GM10248 (cell line): ENCODE measurements around the gene RBM20.
"Not testable (repeated sequence)": the region's sequence is repeated elsewhere in the genome, so short reads cannot be mapped to it uniquely, and the experiment has no call there.

Experiments
- CTCF ChIA-PET: fragments of 300-600 bp; sonication (Branson Sonifier 250); formaldehyde crosslinking; extraction: SDS; loops from one replicate; lab custom pipeline; 2021; ENCODE audit warnings: antibody characterized with exemption; lab: Yijun Ruan, JAX
- POLR2A ChIA-PET: fragments of 350-650 bp; sonication (Branson Sonifier 250); formaldehyde crosslinking; extraction: SDS; loops from one replicate; lab custom pipeline; 2020; ENCODE audit warnings: antibody characterized with exemption; lab: Yijun Ruan, JAX
- DNase-seq: peaks from one replicate; pipeline ENCODE4 v3.0.0; 2012; ENCODE audit errors: extremely low spot score
- TF ChIP-seq, protein P1 (sequence below): IDR thresholded peaks from 2 replicates; pipeline ENCODE4 v1.5.1; 2012; ENCODE audit warnings: mild to moderate bottlenecking, low read depth; ENCODE audit errors: extremely low read depth, missing control alignments, control extremely low read depth

Gene RBM20

DNA sequence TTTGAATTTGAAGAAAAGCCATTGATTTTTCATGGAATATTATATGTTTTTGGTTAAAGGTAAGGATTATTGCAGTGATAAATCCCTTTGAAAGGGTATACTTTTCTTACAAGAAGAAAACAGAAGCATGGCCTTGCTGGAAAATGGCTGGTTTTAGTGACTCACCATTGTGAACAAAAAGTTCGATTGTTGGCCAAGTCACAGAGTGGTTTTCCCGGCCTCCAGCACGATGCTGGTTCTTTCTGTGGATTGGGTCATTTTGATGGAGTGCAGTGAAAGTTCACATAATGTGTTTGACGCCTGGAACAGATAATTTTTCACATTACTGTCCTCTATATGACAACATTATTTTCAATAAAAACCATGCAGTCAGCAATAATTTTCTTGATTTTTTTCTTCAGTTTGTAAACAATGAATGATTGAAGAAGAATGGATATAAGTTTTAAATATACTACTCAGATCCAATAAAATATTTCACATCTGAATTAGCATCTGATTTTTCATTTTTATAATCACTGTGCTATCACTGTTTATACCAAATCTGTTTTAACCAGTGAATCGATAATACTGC lies 60.9 kb downstream of the RBM20 start:
- ChIA-PET CTCF (interaction anchor here (4.5 kb wide), 1 partner anchor 32 kb away, joined by 31 read pairs; no protein-coding TSS in a partner anchor), POLR2A (no interaction called here)
- no peak for DNase-seq
- TF ChIP-seq, protein P1, sequence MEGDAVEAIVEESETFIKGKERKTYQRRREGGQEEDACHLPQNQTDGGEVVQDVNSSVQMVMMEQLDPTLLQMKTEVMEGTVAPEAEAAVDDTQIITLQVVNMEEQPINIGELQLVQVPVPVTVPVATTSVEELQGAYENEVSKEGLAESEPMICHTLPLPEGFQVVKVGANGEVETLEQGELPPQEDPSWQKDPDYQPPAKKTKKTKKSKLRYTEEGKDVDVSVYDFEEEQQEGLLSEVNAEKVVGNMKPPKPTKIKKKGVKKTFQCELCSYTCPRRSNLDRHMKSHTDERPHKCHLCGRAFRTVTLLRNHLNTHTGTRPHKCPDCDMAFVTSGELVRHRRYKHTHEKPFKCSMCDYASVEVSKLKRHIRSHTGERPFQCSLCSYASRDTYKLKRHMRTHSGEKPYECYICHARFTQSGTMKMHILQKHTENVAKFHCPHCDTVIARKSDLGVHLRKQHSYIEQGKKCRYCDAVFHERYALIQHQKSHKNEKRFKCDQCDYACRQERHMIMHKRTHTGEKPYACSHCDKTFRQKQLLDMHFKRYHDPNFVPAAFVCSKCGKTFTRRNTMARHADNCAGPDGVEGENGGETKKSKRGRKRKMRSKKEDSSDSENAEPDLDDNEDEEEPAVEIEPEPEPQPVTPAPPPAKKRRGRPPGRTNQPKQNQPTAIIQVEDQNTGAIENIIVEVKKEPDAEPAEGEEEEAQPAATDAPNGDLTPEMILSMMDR, result no peak

DNA sequence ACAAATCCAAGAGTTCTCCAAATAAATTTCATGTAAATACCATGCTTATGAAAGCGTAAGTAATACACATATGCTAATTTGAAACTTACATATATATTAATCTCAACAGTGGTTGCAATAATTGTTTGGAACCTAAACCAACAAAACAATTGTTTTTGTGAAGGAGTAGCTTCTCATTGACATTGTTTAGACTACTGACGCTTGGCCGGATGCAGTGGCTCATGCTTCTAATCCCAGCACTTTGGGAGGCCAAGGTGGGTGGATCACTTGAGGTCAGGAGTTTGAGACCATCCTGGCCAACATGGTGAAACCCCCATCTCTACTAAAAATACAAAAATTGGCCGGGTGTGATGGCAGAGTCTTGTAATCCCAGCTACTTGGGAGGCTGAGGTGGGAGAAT lies 61.5 kb downstream of the RBM20 start:
- POLR2A ChIA-PET, DNase-seq: not testable (repeated sequence)
- CTCF ChIA-PET, result interaction anchor here (0.8 to 4.5 kb wide), 2 partner anchors 10 to 33 kb away, joined by 3 to 31 read pairs; no protein-coding TSS in a partner anchor

DNA sequence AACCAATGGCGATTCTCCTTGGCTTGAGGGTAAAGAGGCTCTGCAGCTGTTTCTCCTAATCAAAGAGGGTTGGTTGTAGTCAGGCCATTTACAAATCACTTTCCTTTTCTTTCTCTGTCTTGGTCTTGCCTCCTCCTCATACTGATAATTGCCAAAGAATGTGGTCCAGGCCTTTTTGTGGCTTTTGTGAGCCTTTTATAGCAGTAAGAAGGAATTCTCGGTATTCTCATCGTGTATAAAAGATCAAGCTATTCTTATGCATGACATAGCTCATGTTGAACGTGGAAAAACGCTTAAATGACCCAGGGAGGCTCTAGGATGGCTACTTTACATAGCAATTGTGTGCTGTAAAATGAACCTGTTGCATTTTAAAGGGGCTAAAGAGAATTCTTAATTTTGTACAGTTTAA lies 62.6 kb downstream of the RBM20 start:
- ChIA-PET CTCF (interaction anchor here (0.8 to 4.5 kb wide), 7 partner anchors 9 to 63 kb away, joined by 3 to 31 read pairs (median 3); partner anchors contain the start of gene RBM20), POLR2A (interaction anchor here (1.0 kb wide), 1 partner anchor 35 kb away, joined by 3 read pairs; no protein-coding TSS in a partner anchor)
- no peak for DNase-seq
- TF ChIP-seq, protein P1, result no peak

DNA sequence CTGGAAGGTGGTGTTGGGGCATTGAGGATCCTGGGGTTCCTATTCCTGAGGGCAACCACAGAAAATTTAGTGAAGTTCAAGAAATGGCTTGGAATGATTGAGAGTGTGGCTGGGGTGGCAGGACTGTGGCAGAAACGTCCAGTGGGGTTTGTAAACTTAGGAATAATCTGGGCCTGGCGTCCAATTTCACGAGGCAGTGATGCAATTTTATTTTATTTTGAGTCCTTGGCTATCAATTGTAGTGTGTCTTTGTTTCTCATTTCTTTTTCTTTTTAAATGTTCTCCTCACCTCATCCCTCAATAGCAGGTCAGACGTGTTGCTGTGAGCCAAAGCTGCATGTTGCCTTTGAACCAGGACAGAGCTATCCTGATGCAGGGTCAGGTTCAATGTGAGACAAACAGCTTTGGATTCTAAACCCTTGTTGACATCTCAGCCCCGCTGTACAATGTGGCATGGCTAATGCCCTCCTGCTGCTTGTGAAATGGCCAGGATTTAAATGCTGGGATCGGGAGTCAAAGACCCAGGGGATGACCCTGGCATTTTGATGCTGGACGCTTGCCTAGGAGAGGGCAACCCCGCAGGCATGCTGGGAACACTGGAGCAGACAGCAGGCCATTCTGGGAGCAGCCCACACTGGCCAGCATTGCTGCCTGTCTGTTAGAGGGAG lies 64.8 kb downstream of the RBM20 start:
- no peak for DNase-seq
- TF ChIP-seq, protein P1, result no peak
- ChIA-PET CTCF (interaction anchor here (1.5 to 4.5 kb wide), 4 partner anchors 31 to 1428 kb away, joined by 3 to 31 read pairs (median 6); no protein-coding TSS in a partner anchor), POLR2A (no interaction called here)

DNA sequence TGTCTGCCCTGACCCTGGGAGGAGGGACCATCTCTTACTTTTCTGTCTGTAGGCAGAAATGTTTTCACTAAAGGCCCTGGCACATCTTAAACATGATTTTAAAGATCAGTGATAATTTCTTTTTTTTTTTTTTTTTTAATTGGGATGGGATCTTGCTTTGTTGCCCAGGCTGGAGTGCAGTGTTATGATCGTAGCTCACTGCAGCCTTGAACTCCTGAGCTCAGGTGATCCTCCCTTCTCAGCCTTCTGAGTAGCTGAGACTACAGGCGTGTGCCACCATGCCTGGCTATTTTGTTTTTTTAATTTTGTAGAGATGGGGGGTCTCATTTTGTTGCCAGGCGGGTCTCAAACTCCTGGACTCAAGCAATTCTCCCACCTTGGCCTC lies 65.3 kb downstream of the RBM20 start:
- DNase-seq, result no peak
- CTCF ChIA-PET, result interaction anchor here (1.5 to 4.5 kb wide), 3 partner anchors 31 to 1428 kb away, joined by 3 to 31 read pairs (median 4); no protein-coding TSS in a partner anchor
- POLR2A ChIA-PET, result no interaction called here
- TF ChIP-seq, protein P1, result no peak

DNA sequence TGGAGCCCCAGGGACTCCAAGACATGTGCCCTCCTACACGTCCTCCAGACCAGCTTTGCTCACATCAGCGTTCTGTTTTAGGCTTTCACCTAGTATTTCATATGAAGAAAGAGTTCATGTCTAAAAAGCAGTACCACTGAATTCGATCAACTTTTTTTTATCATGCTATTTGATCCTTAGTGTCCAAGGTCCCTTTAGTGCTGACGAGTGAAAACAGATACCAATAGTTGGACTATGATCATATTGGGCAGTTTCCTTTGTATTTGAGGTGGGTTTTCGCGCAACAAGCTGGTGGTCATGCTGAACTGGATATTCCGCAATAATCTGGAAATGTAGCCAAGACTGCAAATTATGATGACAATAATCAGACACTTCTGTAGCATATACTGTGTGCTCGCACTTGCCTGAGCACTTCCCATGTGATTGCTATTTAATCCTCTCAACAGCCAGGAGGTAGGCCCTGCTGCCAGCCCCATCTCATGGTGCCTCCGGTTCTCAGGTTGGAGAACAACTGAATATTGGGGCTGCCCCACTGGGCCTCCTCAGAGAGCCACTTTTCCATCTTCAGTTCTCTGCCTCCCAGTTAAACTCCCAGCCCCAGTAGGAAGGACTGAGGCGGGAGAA lies 65.9 kb downstream of the RBM20 start:
- TF ChIP-seq, protein P1, result no peak
- DNase-seq, result no peak
- ChIA-PET POLR2A (no interaction called here), CTCF (no interaction called here)
